BJ (cell line): ENCODE data around the gene SAMD11. TPM values are rescaled to one million over a fixed set of nuclear protein-coding genes. Genes with fewer than 3 reads are reported as not detected.

Experiments used
- CTCF ChIA-PET: fragments of 350-600 bp; formaldehyde crosslinking; extraction: SDS; loops from one replicate; lab custom pipeline; 2021; ENCODE audit warnings: antibody characterized with exemption, inconsistent platforms; lab: Yijun Ruan, JAX
- POLR2A ChIA-PET: fragments of 300-600 bp; sonication (Branson Sonifier 250); formaldehyde crosslinking; extraction: SDS; loops from one replicate; lab custom pipeline; 2021; ENCODE audit warnings: antibody characterized with exemption; lab: Charles Lee
- DNase-seq: peaks from one replicate; pipeline ENCODE4 v3.0.0-alpha.2; 2011; ENCODE audit warnings: low read depth
- H3K27me3 ChIP-seq: 2 replicates; pipeline ENCODE4 v1.6.0; 2011; ENCODE audit warnings: low read length; ENCODE audit not compliant: control insufficient read depth, insufficient read depth
- H3K36me3 ChIP-seq: 2 replicates; pipeline ENCODE4 v1.5.1; 2011; ENCODE audit warnings: low read length; ENCODE audit not compliant: control insufficient read depth, insufficient read depth
- H3K4me3 ChIP-seq: 2 replicates; pipeline ENCODE4 v1.5.1; 2011; ENCODE audit warnings: low read depth, mild to moderate bottlenecking, control low read depth, low read length
- CTCF ChIP-seq: IDR thresholded peaks from 2 replicates; pipeline ENCODE4 v1.5.1; 2011; ENCODE audit warnings: low read depth, mild to moderate bottlenecking, control low read depth, inconsistent platforms, low read length, moderate library complexity; ENCODE audit not compliant: insufficient read depth
- polyA plus RNA-seq: library from polyadenylated mRNA; depleted of rRNA; stranded (reverse); fragments of >200 nt; gene quantifications from 2 replicates; pipeline ENCODE4 v1.2.3, GENCODE V29; 2011

Gene SAMD11
- polyA plus RNA-seq, 1 experiment: 10.0 TPM

GRCh38 chr1:913491-914130 lies 10.1 kb upstream of the SAMD11 start:
- ChIA-PET POLR2A (no interaction called here), CTCF (interaction anchor here (2.2 kb wide), 1 partner anchor 8 kb away, joined by 11 read pairs; no protein-coding TSS in a partner anchor)
- DNase-seq: no peak
- TF ChIP-seq CTCF: no peak
- H3K27me3 ChIP-seq: no peaks in the 10 kb centered on the region; the same call in 1 of the 2 replicates
- H3K36me3 ChIP-seq: no peaks in the 10 kb centered on the region
- H3K4me3 ChIP-seq: no peak overlapping the region

GRCh38 chr1:914131-914890 lies 9.4 kb upstream of the SAMD11 start:
- DNase-seq: no peak
- ChIA-PET POLR2A (no interaction called here), CTCF (interaction anchor here (2.2 kb wide), 1 partner anchor 9 kb away, joined by 11 read pairs; no protein-coding TSS in a partner anchor)
- Histone ChIP-seq H3K27me3 (no peaks in the 10 kb centered on the region; the same call in 1 of the 2 replicates), H3K4me3 (no peak overlapping the region), H3K36me3 (no peaks in the 10 kb centered on the region)
- TF ChIP-seq CTCF: no peak

GRCh38 chr1:914891-915280 lies 8.8 kb upstream of the SAMD11 start:
- Histone ChIP-seq H3K36me3 (no peaks in the 10 kb centered on the region), H3K27me3 (no peaks in the 10 kb centered on the region; the same call in 1 of the 2 replicates), H3K4me3 (no peak overlapping the region)
- no peak for DNase-seq
- TF ChIP-seq CTCF: no peak
- ChIA-PET CTCF (interaction anchor here (2.2 kb wide), 1 partner anchor 10 kb away, joined by 11 read pairs; no protein-coding TSS in a partner anchor), POLR2A (no interaction called here)

GRCh38 chr1:915295-916172 lies 8.2 kb upstream of the SAMD11 start:
- Histone ChIP-seq H3K4me3 (no peak overlapping the region), H3K36me3 (no peaks in the 10 kb centered on the region), H3K27me3 (no peaks in the 10 kb centered on the region; the same call in 1 of the 2 replicates)
- ChIA-PET CTCF (interaction anchor here (2.2 kb wide), 1 partner anchor 10 kb away, joined by 11 read pairs; no protein-coding TSS in a partner anchor), POLR2A (no interaction called here)
- no peak for TF ChIP-seq CTCF
- no peak for DNase-seq
